K562 (cell line): Measurements from ENCODE around the gene PTGES3L. TPM values are rescaled to one million over a fixed set of nuclear protein-coding genes. Genes with fewer than 3 reads are reported as not detected.

ENCODE experiments used
- SMARCC2 ChIP-seq: fragments of 450-650 bp; IDR thresholded peaks from 2 replicates; pipeline ENCODE4 v1.6.1; 2017; ENCODE audit warnings: antibody characterized with exemption, moderate library complexity, mild to moderate bottlenecking, low read depth
- polyA plus RNA-seq, 8 experiments: library from polyadenylated mRNA; depleted of rRNA in 4 of 8; stranded (reverse) in 5 of 8; unstranded in 3 of 8; fragments of >200 nt; fragmentation: Nextera tagmentation in 2 of 8; fragmentation: Illumina TruSeq in 1 of 8; extraction: Ambion mirVana in 2 of 8; extraction: Trizol in 1 of 8; gene quantifications; 2 replicates each; pipeline versions ENCODE4 v1.2.1 to v1.2.3, GENCODE V29; 2011 to 2014; ENCODE audit warnings: inconsistent platforms in 1 of 8, missing spikeins in 1 of 8
- total RNA-seq, 7 experiments: library from RNA; depleted of rRNA in 6 of 7; stranded (reverse); fragments of >200 nt in 6 of 7; fragmentation: Illumina TruSeq in 2 of 7; extraction: Trizol in 2 of 7; gene quantifications; 2 replicates each; pipeline versions ENCODE4 v1.2.1 to v1.2.3, GENCODE V29; 2011 to 2021; ENCODE audit warnings: low replicate concordance in 1 of 7
- TF ChIP-seq, protein P1 (sequence below), 2 experiments: fragments of 450-650 bp; formaldehyde crosslinking in 1 of 2; IDR thresholded peaks; 2 replicates each; pipeline versions ENCODE4 v1.4.0 to v1.6.1; 2014 to 2020; ENCODE audit warnings: mild to moderate bottlenecking in 2 of 2, borderline replicate concordance in 1 of 2, low read depth in 1 of 2
- TF ChIP-seq, protein P2 (sequence below), 2 experiments: fragments of 450-650 bp in 1 of 2; sonication (generic) in 1 of 2; formaldehyde crosslinking in 1 of 2; IDR thresholded peaks; 2 replicates each; pipeline versions ENCODE4 v1.7.1 to v1.9.0; 2016 to 2022; ENCODE audit warnings: inconsistent platforms in 1 of 2, mild to moderate bottlenecking in 1 of 2, missing genetic modification reagents in 1 of 2
- TF ChIP-seq, protein P3 (sequence below): fragments of 450-650 bp; formaldehyde crosslinking; IDR thresholded peaks from 2 replicates; pipeline ENCODE4 v1.4.0; 2022; ENCODE audit warnings: mild to moderate bottlenecking, moderate library complexity

Gene PTGES3L
- total and polyA plus RNA-seq, 9 of the 15 experiments (the other 6 are each of a cell fraction or from before 2014, with no cell fraction given) = 6.0 to 16.0 (median 9.6) TPM

DNA sequence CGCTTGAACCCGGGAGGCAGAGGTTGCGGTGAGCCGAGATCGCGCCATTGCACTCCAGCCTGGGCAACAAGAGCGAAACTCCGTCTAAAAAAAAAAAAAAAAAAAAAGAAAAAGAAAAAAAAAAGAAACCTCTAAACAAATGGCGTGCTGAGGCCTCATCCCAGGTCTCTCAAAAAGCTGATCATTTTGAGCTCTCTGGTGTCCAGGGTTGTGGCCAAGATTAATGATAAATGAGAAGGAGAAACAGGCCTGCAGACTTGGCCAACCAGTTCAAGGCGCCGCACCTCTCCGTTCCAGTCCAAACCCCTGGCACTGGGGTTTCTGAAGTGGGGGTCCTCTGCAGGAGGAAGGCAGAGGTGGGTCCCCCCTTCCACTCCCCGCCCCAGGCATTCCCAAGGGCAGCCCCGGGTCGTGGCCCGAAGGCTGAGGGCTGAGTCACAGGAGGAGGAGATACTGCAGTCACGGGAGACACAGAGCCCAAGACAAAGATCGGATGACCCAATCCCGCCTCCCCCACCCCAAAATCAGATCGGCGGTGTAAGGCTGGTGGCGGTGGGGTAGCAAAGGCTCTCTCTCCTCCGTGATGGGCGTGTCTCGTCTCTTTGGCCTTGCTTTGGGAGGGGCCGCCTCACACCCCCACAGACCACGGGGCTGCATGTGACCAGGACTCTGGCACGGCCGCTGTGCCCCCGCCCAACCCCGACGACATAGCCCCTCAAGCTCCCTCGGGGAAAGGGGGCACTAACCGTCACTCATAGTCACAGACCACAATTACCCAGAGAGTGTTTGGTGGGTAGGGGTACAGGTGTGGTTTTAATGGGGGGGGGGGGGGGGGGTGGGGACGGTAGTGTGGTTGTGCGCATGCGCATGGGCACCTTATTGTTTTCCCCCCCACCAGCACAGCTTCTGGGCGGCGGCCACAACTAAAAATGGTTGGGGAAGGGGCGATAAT is 41.2 kb upstream of the PTGES3L start (continued):
- TF ChIP-seq, protein P1, sequence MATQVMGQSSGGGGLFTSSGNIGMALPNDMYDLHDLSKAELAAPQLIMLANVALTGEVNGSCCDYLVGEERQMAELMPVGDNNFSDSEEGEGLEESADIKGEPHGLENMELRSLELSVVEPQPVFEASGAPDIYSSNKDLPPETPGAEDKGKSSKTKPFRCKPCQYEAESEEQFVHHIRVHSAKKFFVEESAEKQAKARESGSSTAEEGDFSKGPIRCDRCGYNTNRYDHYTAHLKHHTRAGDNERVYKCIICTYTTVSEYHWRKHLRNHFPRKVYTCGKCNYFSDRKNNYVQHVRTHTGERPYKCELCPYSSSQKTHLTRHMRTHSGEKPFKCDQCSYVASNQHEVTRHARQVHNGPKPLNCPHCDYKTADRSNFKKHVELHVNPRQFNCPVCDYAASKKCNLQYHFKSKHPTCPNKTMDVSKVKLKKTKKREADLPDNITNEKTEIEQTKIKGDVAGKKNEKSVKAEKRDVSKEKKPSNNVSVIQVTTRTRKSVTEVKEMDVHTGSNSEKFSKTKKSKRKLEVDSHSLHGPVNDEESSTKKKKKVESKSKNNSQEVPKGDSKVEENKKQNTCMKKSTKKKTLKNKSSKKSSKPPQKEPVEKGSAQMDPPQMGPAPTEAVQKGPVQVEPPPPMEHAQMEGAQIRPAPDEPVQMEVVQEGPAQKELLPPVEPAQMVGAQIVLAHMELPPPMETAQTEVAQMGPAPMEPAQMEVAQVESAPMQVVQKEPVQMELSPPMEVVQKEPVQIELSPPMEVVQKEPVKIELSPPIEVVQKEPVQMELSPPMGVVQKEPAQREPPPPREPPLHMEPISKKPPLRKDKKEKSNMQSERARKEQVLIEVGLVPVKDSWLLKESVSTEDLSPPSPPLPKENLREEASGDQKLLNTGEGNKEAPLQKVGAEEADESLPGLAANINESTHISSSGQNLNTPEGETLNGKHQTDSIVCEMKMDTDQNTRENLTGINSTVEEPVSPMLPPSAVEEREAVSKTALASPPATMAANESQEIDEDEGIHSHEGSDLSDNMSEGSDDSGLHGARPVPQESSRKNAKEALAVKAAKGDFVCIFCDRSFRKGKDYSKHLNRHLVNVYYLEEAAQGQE (IDR thresholded peaks at IDR 0.05; ENCODE audit: borderline replicate concordance) = peak; percentile 24; the same call in 1 of the 2 replicates
- TF ChIP-seq, protein P1 (CRISPR knock-in tag; IDR thresholded peaks at IDR 0.05; ENCODE audit: low read depth) = no peak
- peak; percentile 75 for TF ChIP-seq SMARCC2
- TF ChIP-seq, protein P2, sequence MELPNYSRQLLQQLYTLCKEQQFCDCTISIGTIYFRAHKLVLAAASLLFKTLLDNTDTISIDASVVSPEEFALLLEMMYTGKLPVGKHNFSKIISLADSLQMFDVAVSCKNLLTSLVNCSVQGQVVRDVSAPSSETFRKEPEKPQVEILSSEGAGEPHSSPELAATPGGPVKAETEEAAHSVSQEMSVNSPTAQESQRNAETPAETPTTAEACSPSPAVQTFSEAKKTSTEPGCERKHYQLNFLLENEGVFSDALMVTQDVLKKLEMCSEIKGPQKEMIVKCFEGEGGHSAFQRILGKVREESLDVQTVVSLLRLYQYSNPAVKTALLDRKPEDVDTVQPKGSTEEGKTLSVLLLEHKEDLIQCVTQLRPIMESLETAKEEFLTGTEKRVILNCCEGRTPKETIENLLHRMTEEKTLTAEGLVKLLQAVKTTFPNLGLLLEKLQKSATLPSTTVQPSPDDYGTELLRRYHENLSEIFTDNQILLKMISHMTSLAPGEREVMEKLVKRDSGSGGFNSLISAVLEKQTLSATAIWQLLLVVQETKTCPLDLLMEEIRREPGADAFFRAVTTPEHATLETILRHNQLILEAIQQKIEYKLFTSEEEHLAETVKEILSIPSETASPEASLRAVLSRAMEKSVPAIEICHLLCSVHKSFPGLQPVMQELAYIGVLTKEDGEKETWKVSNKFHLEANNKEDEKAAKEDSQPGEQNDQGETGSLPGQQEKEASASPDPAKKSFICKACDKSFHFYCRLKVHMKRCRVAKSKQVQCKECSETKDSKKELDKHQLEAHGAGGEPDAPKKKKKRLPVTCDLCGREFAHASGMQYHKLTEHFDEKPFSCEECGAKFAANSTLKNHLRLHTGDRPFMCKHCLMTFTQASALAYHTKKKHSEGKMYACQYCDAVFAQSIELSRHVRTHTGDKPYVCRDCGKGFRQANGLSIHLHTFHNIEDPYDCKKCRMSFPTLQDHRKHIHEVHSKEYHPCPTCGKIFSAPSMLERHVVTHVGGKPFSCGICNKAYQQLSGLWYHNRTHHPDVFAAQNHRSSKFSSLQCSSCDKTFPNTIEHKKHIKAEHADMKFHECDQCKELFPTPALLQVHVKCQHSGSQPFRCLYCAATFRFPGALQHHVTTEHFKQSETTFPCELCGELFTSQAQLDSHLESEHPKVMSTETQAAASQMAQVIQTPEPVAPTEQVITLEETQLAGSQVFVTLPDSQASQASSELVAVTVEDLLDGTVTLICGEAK (IDR thresholded peaks at IDR 0.05) = peak; percentile 27; the same call in 1 of the 2 replicates
- TF ChIP-seq, protein P2 (CRISPR knock-in tag; IDR thresholded peaks at IDR 0.05) = no peak
- TF ChIP-seq, protein P3, sequence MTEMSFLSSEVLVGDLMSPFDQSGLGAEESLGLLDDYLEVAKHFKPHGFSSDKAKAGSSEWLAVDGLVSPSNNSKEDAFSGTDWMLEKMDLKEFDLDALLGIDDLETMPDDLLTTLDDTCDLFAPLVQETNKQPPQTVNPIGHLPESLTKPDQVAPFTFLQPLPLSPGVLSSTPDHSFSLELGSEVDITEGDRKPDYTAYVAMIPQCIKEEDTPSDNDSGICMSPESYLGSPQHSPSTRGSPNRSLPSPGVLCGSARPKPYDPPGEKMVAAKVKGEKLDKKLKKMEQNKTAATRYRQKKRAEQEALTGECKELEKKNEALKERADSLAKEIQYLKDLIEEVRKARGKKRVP (CRISPR knock-in tag) = no peak
